Transverse colon (tissue), 4 donors: Measurements from ENCODE around the gene ZNF516. TPM values are rescaled to one million over a fixed set of nuclear protein-coding genes. Genes with fewer than 3 reads are reported as not detected.
"Not testable (repeated sequence)": the region's sequence is repeated elsewhere in the genome, so short reads cannot be mapped to it uniquely, and the experiment has no call there.

Experiments used
- DNase-seq: peaks from one replicate; pipeline ENCODE4 v3.0.0-alpha.2; 2019
- H3K27ac ChIP-seq, 4 donors: fragments of 200-600 bp; sonication (generic); 2 replicates each; pipeline ENCODE4 v1.5.1; 2016 to 2018; ENCODE audit warnings: inconsistent platforms in 4 of 4
- H3K27me3 ChIP-seq: fragments of 200-600 bp; sonication (generic); 2 replicates; pipeline ENCODE4 v1.5.1; 2017; ENCODE audit warnings: inconsistent platforms
- H3K36me3 ChIP-seq, 4 donors: fragments of 200-600 bp; sonication (generic); 2 replicates each; pipeline ENCODE4 v1.5.1; 2017 to 2019; ENCODE audit warnings: inconsistent platforms in 4 of 4
- H3K4me1 ChIP-seq, 4 donors: fragments of 200-600 bp; sonication (generic); 2 replicates each; pipeline ENCODE4 v1.5.1; 2017 to 2020; ENCODE audit warnings: inconsistent platforms in 4 of 4
- H3K4me3 ChIP-seq, 4 donors: fragments of 200-600 bp; sonication (generic); 1 replicate in 1 of 4; 2 replicates in 3 of 4; pipeline versions ENCODE4 v1.5.1 to v1.6.1; 2017 to 2019; ENCODE audit warnings: inconsistent platforms in 4 of 4
- H3K9me3 ChIP-seq, 2 donors: fragments of 200-600 bp; sonication (generic); 2 replicates each; pipeline ENCODE4 v1.5.1; 2017 to 2019; ENCODE audit warnings: inconsistent platforms in 2 of 2
- CTCF ChIP-seq, 5 experiments: fragments of 200-600 bp in 3 of 5; fragments of 450-650 bp in 2 of 5; sonication (generic) in 3 of 5; IDR thresholded peaks; 1 replicate in 2 of 5; 2 replicates in 3 of 5; pipeline ENCODE4 v1.5.1; 2016 to 2017; ENCODE audit warnings: antibody characterized with exemption in 5 of 5, inconsistent platforms in 3 of 5, mild to moderate bottlenecking in 2 of 5, moderate library complexity in 1 of 5
- EP300 ChIP-seq: sonication (generic); formaldehyde crosslinking; IDR thresholded peaks from one replicate; pipeline ENCODE4 v1.6.1; 2017; ENCODE audit warnings: antibody characterized with exemption, low read depth
- POLR2A ChIP-seq: fragments of 450-650 bp; IDR thresholded peaks from one replicate; pipeline ENCODE4 v1.6.1; 2016; ENCODE audit warnings: antibody characterized with exemption, mild to moderate bottlenecking, moderate library complexity
- POLR2AphosphoS5 ChIP-seq, 3 donors: sonication (generic); formaldehyde crosslinking; IDR thresholded peaks; one replicate each; pipeline ENCODE4 v1.6.1; 2016; ENCODE audit warnings: antibody characterized with exemption in 3 of 3
- WGBS, 2 donors: methylation state at CpG; one replicate each; pipeline ENCODE4 v1.1.5; 2018; ENCODE audit warnings: low coverage in 1 of 2; 5-methylcytosine and 5-hydroxymethylcytosine counted together
- in situ Hi-C, 4 donors: fragments of 200-750 bp; cut with MboI; loops; one replicate each; pipeline versions ENCODE4 v1.15.0 to v1.15.1; 2017; ENCODE audit warnings: low sequenced_read_pairs in 3 of 4, low pct_ligation_motif_present in 1 of 4, low pct_unique_long_range_greater_than_20kb in 1 of 4
- intact Hi-C: fragments of 100-400 bp; cut with DNase I; formaldehyde crosslinking; loops from one replicate; pipeline ENCODE4 v1.15.1; 2023; ENCODE audit warnings: low total_unique reads
- total RNA-seq, 4 donors: library from RNA; depleted of rRNA; stranded (reverse); fragments of >200 nt; gene quantifications; one replicate each; pipeline ENCODE4 v1.1.0, GENCODE V29; 2016

ZNF516 gene
- total RNA-seq, 4 donors from 2014 or later, result 19.4 to 37.8 (median 26.7) TPM

- TF ChIP-seq POLR2AphosphoS5 (IDR thresholded peaks at IDR 0.05) (peak in 1 of 3 donors; percentile 37), POLR2A (no peak)
- Histone ChIP-seq H3K27me3 (no peaks in the 10 kb centered on the region), H3K4me3 (peak overlapping the region in 2 of 4 donors; percentile 3 to 20), H3K36me3 (no peaks in the 10 kb centered on the region), H3K27ac (peak overlapping the region; percentile 65 to 78 (median 70)), H3K4me1 (peaks cover 0 to 43% (median 9%) of the 10 kb centered on the region in 4 donors), H3K9me3 (no peaks in the 10 kb centered on the region)
- in situ Hi-C loops (no loop called here), intact Hi-C loops (no loop called here)
- DNase-seq, result no peak
- 14 to 30% methylated on average over 9 to 16 of the region's 16 CpGs for WGBS, 2 donors
These were observed 18.1 kb downstream of the ZNF516 start for GRCh38 chr18:76476665-76477561.

- Histone ChIP-seq H3K4me1 (peaks cover 0 to 43% (median 9%) of the 10 kb centered on the region in 4 donors), H3K9me3 (no peaks in the 10 kb centered on the region), H3K27me3 (no peaks in the 10 kb centered on the region), H3K27ac (peak overlapping the region in 2 of 4 donors; percentile 74 to 78), H3K4me3 (no peak overlapping the region), H3K36me3 (no peaks in the 10 kb centered on the region)
- WGBS, 2 donors, result 77 to 81% methylated on average over 12 of the region's 12 CpGs
- intact Hi-C loops, result no loop called here
- in situ Hi-C loops, result no loop called here
- no peak for TF ChIP-seq EP300
- TF ChIP-seq CTCF (IDR thresholded peaks at IDR 0.05), result no peak
- no peak for TF ChIP-seq POLR2A
- TF ChIP-seq POLR2AphosphoS5 (IDR thresholded peaks at IDR 0.05), result no peak
- DNase-seq, result no peak
These were observed 19.4 kb downstream of the ZNF516 start for GRCh38 chr18:76475450-76476194.

GRCh38 chr18:76474824-76475223, 20.2 kb downstream of the ZNF516 start:
- H3K4me3 ChIP-seq, result no peak overlapping the region
- H3K36me3 ChIP-seq, result no peaks in the 10 kb centered on the region
- in situ Hi-C loops, result no loop called here
- 80 to 100% methylated on average over 1 of the region's 1 CpG for WGBS, 2 donors
- peaks cover 0 to 48% (median 9%) of the 10 kb centered on the region in 4 donors for H3K4me1 ChIP-seq
- DNase-seq, result no peak
- no peak overlapping the region for H3K27ac ChIP-seq
- H3K27me3 ChIP-seq, result no peaks in the 10 kb centered on the region
- H3K9me3 ChIP-seq, result no peaks in the 10 kb centered on the region
- TF ChIP-seq POLR2AphosphoS5 (IDR thresholded peaks at IDR 0.05) (no peak), POLR2A (no peak), EP300 (no peak), CTCF (IDR thresholded peaks at IDR 0.05) (no peak)
- intact Hi-C loops, result no loop called here

GRCh38 chr18:76473521-76473920, 21.5 kb downstream of the ZNF516 start:
- H3K27ac ChIP-seq, in situ Hi-C loops: not testable (repeated sequence)

GRCh38 chr18:76472829-76473228, 22.2 kb downstream of the ZNF516 start:
- Histone ChIP-seq H3K9me3 (no peaks in the 10 kb centered on the region), H3K27me3 (no peaks in the 10 kb centered on the region), H3K4me3 (no peak overlapping the region), H3K36me3 (no peaks in the 10 kb centered on the region), H3K27ac (no peak overlapping the region), H3K4me1 (peaks cover 0 to 47% (median 8%) of the 10 kb centered on the region in 4 donors)
- in situ Hi-C loops, result no loop called here
- 89 to 95% methylated on average over 2 to 3 of the region's 3 CpGs for WGBS, 2 donors
- no peak for DNase-seq
- intact Hi-C loops, result no loop called here
- TF ChIP-seq CTCF (IDR thresholded peaks at IDR 0.05) (no peak), EP300 (no peak), POLR2AphosphoS5 (IDR thresholded peaks at IDR 0.05) (no peak), POLR2A (no peak)

More at GRCh38 chr18:76473521-76473920, 21.5 kb downstream of the ZNF516 start:
- peaks cover 0 to 48% (median 9%) of the 10 kb centered on the region in 4 donors for H3K4me1 ChIP-seq
- H3K4me3 ChIP-seq, H3K27me3 ChIP-seq, intact Hi-C loops, DNase-seq, H3K36me3 ChIP-seq, H3K9me3 ChIP-seq: not testable (repeated sequence)
- 86 to 92% methylated on average over 5 to 9 of the region's 9 CpGs for WGBS, 2 donors
